K562 (cell line): ENCODE results near the gene TMEM141. TPM values are rescaled to one million over a fixed set of nuclear protein-coding genes. Genes with fewer than 3 reads are reported as not detected.
A peak's percentile ranks its signal among the peaks of the same experiment; 100 is the strongest.

Experiments used
- ATAC-seq: fragments of 200-7000 bp; cut with Tn5 transposase; 3 replicates; pipeline ENCODE4 v1.9.1; 2020; ENCODE audit warnings: moderate library complexity
- BruUV-seq: library from RNA; stranded (reverse); fragments of 400-500 nt; replicated peaks from 2 replicates; lab custom pipeline; 2021; lab: Mats Ljungman, UMichigan
- CTCF ChIA-PET: fragments of 300-600 bp; formaldehyde crosslinking; extraction: SDS; loops from one replicate; lab custom pipeline; 2021; ENCODE audit warnings: low intra/inter-chr PET ratio; lab: Yijun Ruan, JAX
- POLR2A ChIA-PET: fragments of 300-600, 350-650 bp; sonication (Branson Sonifier 250); formaldehyde crosslinking; extraction: SDS; loops from one replicate; lab custom pipeline; 2021; ENCODE audit warnings: antibody characterized with exemption, inconsistent platforms; lab: Yijun Ruan, JAX
- DNase-seq, 4 experiments: peaks; one replicate each; pipeline versions ENCODE4 v3.0.0 to v3.0.0-alpha.2; 2011 to 2018; ENCODE audit warnings: low spot score in 3 of 4, mixed read lengths in 3 of 4; ENCODE audit errors: extremely low read depth in 1 of 4
- FAIRE-seq: peaks from 2 replicates; lab custom pipeline; 2011; peaks lifted over from hg19 to GRCh38; lab: Jason Lieb, UNC
- H2AFZ ChIP-seq: 2 replicates; pipeline ENCODE4 v1.6.0; 2011; ENCODE audit warnings: low read depth, low read length, control low read depth, inconsistent platforms
- H3K27ac ChIP-seq: fragments of 200-600 bp; 3 replicates; pipeline ENCODE4 v1.8.0; 2011; ENCODE audit warnings: low read depth, mild to moderate bottlenecking, control low read depth, inconsistent platforms, low read length, moderate library complexity, mixed read lengths; ENCODE audit errors: extremely low read depth
- H3K27me3 ChIP-seq, 2 experiments: fragments of 300-600 bp in 1 of 2; 2 replicates in 1 of 2; 3 replicates in 1 of 2; pipeline versions ENCODE4 v1.6.0 to v1.8.0; 2011; ENCODE audit warnings: inconsistent platforms in 2 of 2, low read length in 2 of 2, mild to moderate bottlenecking in 1 of 2, mixed read lengths in 1 of 2, moderate library complexity in 1 of 2; ENCODE audit not compliant: control insufficient read depth in 2 of 2, insufficient read depth in 2 of 2
- H3K36me3 ChIP-seq: fragments of 300-600 bp; 3 replicates; pipeline ENCODE4 v1.8.0; 2011; ENCODE audit warnings: mild to moderate bottlenecking, low read length, inconsistent platforms; ENCODE audit not compliant: control insufficient read depth, insufficient read depth
- H3K4me1 ChIP-seq, 2 experiments: fragments of 200-600 bp in 1 of 2; replicated peaks in 1 of 2; 2 replicates in 1 of 2; 3 replicates in 1 of 2; pipeline versions ENCODE4 v1.5.1 to v1.8.0; 2011; ENCODE audit warnings: inconsistent platforms in 2 of 2, low read length in 2 of 2, mild to moderate bottlenecking in 1 of 2, mixed read lengths in 1 of 2, moderate library complexity in 1 of 2; ENCODE audit not compliant: control insufficient read depth in 2 of 2, insufficient read depth in 2 of 2
- H3K4me2 ChIP-seq: 2 replicates; pipeline ENCODE4 v1.6.1; 2011; ENCODE audit warnings: low read length, control low read depth, inconsistent platforms, mixed read lengths; ENCODE audit not compliant: insufficient read depth
- H3K4me3 ChIP-seq: fragments of 200-600 bp; sonication (generic), shearing (Covaris generic); 2 replicates; pipeline ENCODE4 v1.5.1; 2016; ENCODE audit warnings: control low read depth, inconsistent platforms
- H3K79me2 ChIP-seq: fragments of 200-600 bp; 3 replicates; pipeline ENCODE4 v1.8.0; 2011; ENCODE audit warnings: low read length, inconsistent platforms; ENCODE audit not compliant: control insufficient read depth, insufficient read depth
- H3K9ac ChIP-seq, 2 experiments: 2 replicates each; pipeline versions ENCODE4 v1.6.0 to v1.6.1; 2011; ENCODE audit warnings: low read depth in 2 of 2, low read length in 2 of 2, control low read depth in 1 of 2, inconsistent platforms in 1 of 2, mild to moderate bottlenecking in 1 of 2, mixed read lengths in 1 of 2; ENCODE audit not compliant: insufficient read depth in 1 of 2
- H3K9me1 ChIP-seq: one replicate; pipeline ENCODE4 v1.6.0; 2011; ENCODE audit warnings: inconsistent platforms, mild to moderate bottlenecking, low read length, moderate library complexity; ENCODE audit not compliant: control insufficient read depth, insufficient read depth
- H3K9me3 ChIP-seq: replicated peaks from 2 replicates; pipeline ENCODE4 v1.5.1; 2011; ENCODE audit warnings: low read depth, low read length, inconsistent platforms; ENCODE audit not compliant: control insufficient read depth, insufficient read depth
- H4K20me1 ChIP-seq: replicated peaks from 2 replicates; pipeline ENCODE4 v1.6.1; 2011; ENCODE audit warnings: low read length, inconsistent platforms, mixed read lengths; ENCODE audit not compliant: control insufficient read depth, insufficient read depth
- ARID2 ChIP-seq: fragments of 450-650 bp; IDR thresholded peaks from 2 replicates; pipeline ENCODE4 v1.6.1; 2017; ENCODE audit warnings: antibody characterized with exemption, mild to moderate bottlenecking
- ELF1 ChIP-seq: fragments of 200-800 bp; sonication (Bioruptor generic); IDR thresholded peaks from 2 replicates; pipeline ENCODE4 v1.6.1; 2016; ENCODE audit warnings: missing genetic modification characterization, missing compliant biosample characterization
- ETV1 ChIP-seq: fragments of 450-650 bp; conservative IDR thresholded peaks from 2 replicates; pipeline ENCODE4 v1.6.1; 2016; ENCODE audit warnings: missing genetic modification characterization, control low read depth, low read depth, missing compliant biosample characterization
- ETV5 ChIP-seq: sonication (generic); formaldehyde crosslinking; IDR thresholded peaks from 2 replicates; pipeline ENCODE4 v1.4.0; 2020; ENCODE audit warnings: low read depth, mild to moderate bottlenecking, missing genetic modification reagents
- KAT8 ChIP-seq: fragments of 450-650 bp; IDR thresholded peaks from 2 replicates; pipeline ENCODE4 v1.6.1; 2016; ENCODE audit warnings: low read depth, mild to moderate bottlenecking
- MECOM ChIP-seq: fragments of 250-450 bp; sonication (Bioruptor Pico); IDR thresholded peaks from 2 replicates; pipeline ENCODE4 v1.8.0; 2022; ENCODE audit warnings: inconsistent platforms
- NR2F6 ChIP-seq: fragments of 450-650 bp; formaldehyde crosslinking; IDR thresholded peaks from 2 replicates; pipeline ENCODE4 v1.4.0; 2020; ENCODE audit warnings: mild to moderate bottlenecking
- RBM34 ChIP-seq: fragments of 200-400 bp; formaldehyde crosslinking; IDR thresholded peaks from 2 replicates; pipeline ENCODE4 v1.6.1; 2018; ENCODE audit warnings: low read length, borderline replicate concordance; ENCODE audit not compliant: insufficient read depth
- RCOR1 ChIP-seq, 2 experiments: IDR thresholded peaks; 2 replicates each; pipeline ENCODE4 v1.6.1; 2012; ENCODE audit warnings: low read depth in 2 of 2, low read length in 2 of 2, borderline replicate concordance in 1 of 2, improper control_type of control experiment in 1 of 2
- SAFB2 ChIP-seq: fragments of 200-400 bp; formaldehyde crosslinking; IDR thresholded peaks from 2 replicates; pipeline ENCODE4 v1.6.1; 2018; ENCODE audit warnings: borderline replicate concordance, low read length, low read depth, moderate library complexity; ENCODE audit not compliant: severe bottlenecking
- TEAD2 ChIP-seq: fragments of 450-650 bp; IDR thresholded peaks from 2 replicates; pipeline ENCODE4 v1.6.1; 2016; ENCODE audit warnings: missing genetic modification characterization, control low read depth, missing compliant biosample characterization
- ZBED1 ChIP-seq: IDR thresholded peaks from 2 replicates; pipeline ENCODE4 v1.6.1; 2014
- ZNF263 ChIP-seq: sonication (generic); formaldehyde crosslinking; IDR thresholded peaks from 2 replicates; pipeline ENCODE4 v1.8.0; 2022; ENCODE audit warnings: mild to moderate bottlenecking, missing genetic modification reagents, borderline replicate concordance
- ZNF75A ChIP-seq: fragments of 450-650 bp; formaldehyde crosslinking; IDR thresholded peaks from 2 replicates; pipeline ENCODE4 v1.4.0; 2020; ENCODE audit warnings: mild to moderate bottlenecking
- WGBS: fragments of 100-300 bp; shearing (Covaris generic); methylation state at CpG from one replicate; pipeline ENCODE4 v1.1.6; 2016; ENCODE audit warnings: low coverage, mixed read lengths; ENCODE audit not compliant: insufficient coverage; ENCODE audit errors: missing lambda C conversion rate; 5-methylcytosine and 5-hydroxymethylcytosine counted together
- in situ Hi-C: fragments of 300-500 bp; cut with MboI; formaldehyde crosslinking; loops from 4 replicates; pipeline ENCODE4 v1.15.0; 2018; ENCODE audit warnings: inconsistent platforms, mixed read lengths
- intact Hi-C: fragments of 100-400 bp; cut with micrococcal nuclease; formaldehyde crosslinking; loops from 2 replicates; pipeline ENCODE4 v1.14.2; 2022
- polyA plus RNA-seq, 8 experiments: library from polyadenylated mRNA; depleted of rRNA in 4 of 8; stranded (reverse) in 5 of 8; unstranded in 3 of 8; fragments of >200 nt; fragmentation: Nextera tagmentation in 2 of 8; fragmentation: Illumina TruSeq in 1 of 8; extraction: Ambion mirVana in 2 of 8; extraction: Trizol in 1 of 8; gene quantifications; 2 replicates each; pipeline versions ENCODE4 v1.2.1 to v1.2.3, GENCODE V29; 2011 to 2014; ENCODE audit warnings: inconsistent platforms in 1 of 8, missing spikeins in 1 of 8
- total RNA-seq, 7 experiments: library from RNA; depleted of rRNA in 6 of 7; stranded (reverse); fragments of >200 nt in 6 of 7; fragmentation: Illumina TruSeq in 2 of 7; extraction: Trizol in 2 of 7; gene quantifications; 2 replicates each; pipeline versions ENCODE4 v1.2.1 to v1.2.3, GENCODE V29; 2011 to 2021; ENCODE audit warnings: low replicate concordance in 1 of 7

The TMEM141 gene
- total and polyA plus RNA-seq, 9 of the 15 experiments (the other 6 are each of a cell fraction or from before 2014, with no cell fraction given): 21.5 to 123 (median 74.8) TPM

DNA sequence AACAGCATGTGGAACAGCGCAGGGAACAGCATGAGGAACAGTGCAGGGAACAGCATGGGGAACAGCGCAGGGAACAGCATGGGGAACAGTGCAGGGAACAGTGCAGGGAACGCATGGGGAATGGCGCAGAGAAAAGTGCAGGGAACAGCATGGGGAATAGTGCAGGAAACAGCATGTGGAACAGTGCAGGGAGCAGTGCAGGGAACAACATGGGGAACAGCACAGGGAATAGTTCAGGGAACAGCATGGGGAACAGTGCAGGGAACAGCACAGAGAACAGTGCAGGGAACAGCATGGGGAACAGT lies 35.1 kb upstream of the TMEM141 start (continued):
- TF ChIP-seq SAFB2 (no peak), ARID2 (no peak), RCOR1 (IDR thresholded peaks at IDR 0.05; ENCODE audit: borderline replicate concordance in 1 of 2, low read depth in 2 of 2, low read length in 2 of 2) (peak; percentile 59 to 70; a peak in 2 of 4 replicates), ETV1 (tag) (no peak), MECOM (CRISPR knock-in tag) (no peak)
- TF ChIP-seq, all 486 proteins: peak for 5

DNA sequence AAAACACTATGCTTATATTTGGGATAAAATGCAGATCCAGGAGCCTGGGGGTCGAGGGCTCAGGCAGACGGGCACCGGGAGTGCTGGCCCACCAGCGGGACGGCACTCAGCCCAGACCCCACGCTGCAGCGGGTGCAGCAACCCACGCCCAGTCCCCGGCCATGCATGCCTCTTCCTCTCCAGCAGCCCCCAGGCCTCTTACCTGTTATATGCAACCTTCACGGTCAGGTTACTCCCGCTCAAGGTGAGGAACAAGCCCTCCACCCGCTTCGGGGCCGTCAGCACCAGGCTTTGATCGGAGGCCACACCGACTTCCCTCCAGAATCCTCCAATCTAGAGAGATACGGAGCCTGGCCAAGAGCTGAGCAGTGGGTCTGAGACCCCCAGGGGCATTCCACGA lies 34.3 kb upstream of the TMEM141 start:
- no peaks in the 10 kb centered on the region for H3K9me1 ChIP-seq
- FAIRE-seq: no peak
- peak overlapping the region in 1 of 2 experiments; percentile 42; a peak in 1 of 4 replicates for H3K9ac ChIP-seq
- peaks cover 0 to 66% of the 10 kb centered on the region in 2 experiments; a peak in 3 of 5 replicates for H3K4me1 ChIP-seq
- H3K4me2 ChIP-seq: no peak overlapping the region
- H3K36me3 ChIP-seq: no peaks in the 10 kb centered on the region
- 69% methylated on average over 18 of the region's 18 CpGs for WGBS
- H3K79me2 ChIP-seq: no peaks in the 10 kb centered on the region
- H3K9me3 ChIP-seq: peaks cover 9% of the 10 kb centered on the region
- H3K27ac ChIP-seq: no peak overlapping the region
- ChIA-PET CTCF (no interaction called here), POLR2A (no interaction called here)
- in situ Hi-C loops: no loop called here
- no peak overlapping the region for H2AFZ ChIP-seq
- intact Hi-C loops: no loop called here
- no peak for ATAC-seq
- DNase-seq: no peak
- H3K4me3 ChIP-seq: no peak overlapping the region
- H4K20me1 ChIP-seq: no peaks in the 10 kb centered on the region
- TF ChIP-seq RBM34 (no peak), ELF1 (tag) (no peak), RCOR1 (IDR thresholded peaks at IDR 0.05; ENCODE audit: borderline replicate concordance in 1 of 2, low read depth in 2 of 2, low read length in 2 of 2) (no peak), ETV5 (CRISPR knock-in tag) (no peak), KAT8 (no peak), TEAD2 (tag) (no peak), ZNF75A (CRISPR knock-in tag) (no peak), ZBED1 (no peak), ZNF263 (no peak), ARID2 (no peak), NR2F6 (CRISPR knock-in tag) (no peak)
- no peaks in the 10 kb centered on the region for H3K27me3 ChIP-seq
- BruUV-seq: no TSS peak
